ENCODE measurements around the gene C11orf71. TPM values are rescaled to one million over a fixed set of nuclear protein-coding genes. Genes with fewer than 3 reads are reported as not detected.

C11orf71 gene
- total and polyA plus RNA-seq, 4 donors: 7.1 to 22.3 (median 7.9) TPM

- WGBS: 60% methylated on average over 4 of the region's 4 CpGs
- no peaks in the 10 kb centered on the region for H3K27me3 ChIP-seq (ENCODE audit: control insufficient read depth in 4 of 4, insufficient read depth in 4 of 4, low read length in 3 of 4)
- H3K9ac ChIP-seq (ENCODE audit: low read depth in 1 of 2, low read length in 2 of 2): no peak overlapping the region
- H3K36me3 ChIP-seq (ENCODE audit: control insufficient read depth in 4 of 4, insufficient read depth in 3 of 4, low read depth in 1 of 4, low read length in 3 of 4): no peaks in the 10 kb centered on the region
- peaks cover 4 to 13% (median 9%) of the 10 kb centered on the region in 4 donors for H3K4me1 ChIP-seq (ENCODE audit: control insufficient read depth in 4 of 4, insufficient read depth in 4 of 4, low read length in 3 of 4)
- no peak for DNase-seq (ENCODE audit: low spot score)
- TF ChIP-seq SP1 (IDR thresholded peaks at IDR 0.05) (no peak), HNF4A (conservative IDR thresholded peaks at IDR 0.05) (peak; percentile 35 to 39)
- H3K9me3 ChIP-seq (ENCODE audit: control insufficient read depth in 4 of 4, low read length in 3 of 4): no peaks in the 10 kb centered on the region
- no peak overlapping the region for H3K4me3 ChIP-seq (ENCODE audit: low read depth in 1 of 3, low read length in 3 of 3)
- no peak overlapping the region for H3K27ac ChIP-seq (ENCODE audit: low read depth in 1 of 2, low read length in 2 of 2)
Observed at GRCh38 chr11:114392735-114393667, 7.3 kb downstream of the C11orf71 start.

- 97% methylated on average over 1 of the region's 1 CpG for WGBS
- Histone ChIP-seq H3K4me3 (ENCODE audit: low read depth in 1 of 3, low read length in 3 of 3) (no peak overlapping the region), H3K9ac (ENCODE audit: low read depth in 1 of 2, low read length in 2 of 2) (no peak overlapping the region), H3K36me3 (ENCODE audit: control insufficient read depth in 4 of 4, insufficient read depth in 3 of 4, low read depth in 1 of 4, low read length in 3 of 4) (no peaks in the 10 kb centered on the region), H3K4me1 (ENCODE audit: control insufficient read depth in 4 of 4, insufficient read depth in 4 of 4, low read length in 3 of 4) (no peaks in the 10 kb centered on the region), H3K9me3 (ENCODE audit: control insufficient read depth in 4 of 4, low read length in 3 of 4) (no peaks in the 10 kb centered on the region), H3K27me3 (ENCODE audit: control insufficient read depth in 4 of 4, insufficient read depth in 4 of 4, low read length in 3 of 4) (no peaks in the 10 kb centered on the region), H3K27ac (ENCODE audit: low read depth in 1 of 2, low read length in 2 of 2) (no peak overlapping the region)
- TF ChIP-seq TAF1 (conservative IDR thresholded peaks at IDR 0.05) (no peak), MAX (IDR thresholded peaks at IDR 0.05) (no peak), EGR1 (IDR thresholded peaks at IDR 0.05; ENCODE audit: low read depth in 2 of 2) (no peak), REST (IDR thresholded peaks at IDR 0.05) (no peak), HNF4G (IDR thresholded peaks at IDR 0.05) (no peak), GABPA (IDR thresholded peaks at IDR 0.05 in 1 of 2, conservative IDR thresholded peaks at IDR 0.05 in 1 of 2) (no peak), SP1 (IDR thresholded peaks at IDR 0.05) (no peak), RXRA (IDR thresholded peaks at IDR 0.05) (no peak), ZBTB33 (IDR thresholded peaks at IDR 0.05) (no peak), RAD21 (IDR thresholded peaks at IDR 0.05) (no peak), JUND (IDR thresholded peaks at IDR 0.05) (no peak), FOXA1 (IDR thresholded peaks at IDR 0.05) (no peak), NR2F2 (IDR thresholded peaks at IDR 0.05) (no peak), HNF4A (conservative IDR thresholded peaks at IDR 0.05) (no peak), CTCF (IDR thresholded peaks at IDR 0.05; ENCODE audit: low read depth, low read length, missing input control) (no peak), FOXA2 (IDR thresholded peaks at IDR 0.05) (no peak), ATF3 (IDR thresholded peaks at IDR 0.05) (no peak), YY1 (IDR thresholded peaks at IDR 0.05) (no peak)
- no peak for DNase-seq (ENCODE audit: low spot score)
Observed at GRCh38 chr11:114386545-114386944, 13.8 kb downstream of the C11orf71 start.
